ACHN (cell line): ENCODE measurements around the gene MIGA2.
"Not testable (repeated sequence)": the region's sequence is repeated elsewhere in the genome, so short reads cannot be mapped to it uniquely, and the experiment has no call there.

Experiments
- DNase-seq: peaks from one replicate; pipeline ENCODE4 v3.0.0-alpha.2; 2015
- in situ Hi-C: cut with HindIII; loops from 2 replicates; pipeline ENCODE4 v1.10.0; 2017; ENCODE audit warnings: low sequenced_read_pairs, low pct_ligation_motif_present, low pct_unique_long_range_greater_than_20kb

Gene MIGA2, protein sequence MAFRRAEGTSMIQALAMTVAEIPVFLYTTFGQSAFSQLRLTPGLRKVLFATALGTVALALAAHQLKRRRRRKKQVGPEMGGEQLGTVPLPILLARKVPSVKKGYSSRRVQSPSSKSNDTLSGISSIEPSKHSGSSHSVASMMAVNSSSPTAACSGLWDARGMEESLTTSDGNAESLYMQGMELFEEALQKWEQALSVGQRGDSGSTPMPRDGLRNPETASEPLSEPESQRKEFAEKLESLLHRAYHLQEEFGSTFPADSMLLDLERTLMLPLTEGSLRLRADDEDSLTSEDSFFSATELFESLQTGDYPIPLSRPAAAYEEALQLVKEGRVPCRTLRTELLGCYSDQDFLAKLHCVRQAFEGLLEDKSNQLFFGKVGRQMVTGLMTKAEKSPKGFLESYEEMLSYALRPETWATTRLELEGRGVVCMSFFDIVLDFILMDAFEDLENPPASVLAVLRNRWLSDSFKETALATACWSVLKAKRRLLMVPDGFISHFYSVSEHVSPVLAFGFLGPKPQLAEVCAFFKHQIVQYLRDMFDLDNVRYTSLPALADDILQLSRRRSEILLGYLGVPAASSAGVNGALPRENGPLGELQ

DNA sequence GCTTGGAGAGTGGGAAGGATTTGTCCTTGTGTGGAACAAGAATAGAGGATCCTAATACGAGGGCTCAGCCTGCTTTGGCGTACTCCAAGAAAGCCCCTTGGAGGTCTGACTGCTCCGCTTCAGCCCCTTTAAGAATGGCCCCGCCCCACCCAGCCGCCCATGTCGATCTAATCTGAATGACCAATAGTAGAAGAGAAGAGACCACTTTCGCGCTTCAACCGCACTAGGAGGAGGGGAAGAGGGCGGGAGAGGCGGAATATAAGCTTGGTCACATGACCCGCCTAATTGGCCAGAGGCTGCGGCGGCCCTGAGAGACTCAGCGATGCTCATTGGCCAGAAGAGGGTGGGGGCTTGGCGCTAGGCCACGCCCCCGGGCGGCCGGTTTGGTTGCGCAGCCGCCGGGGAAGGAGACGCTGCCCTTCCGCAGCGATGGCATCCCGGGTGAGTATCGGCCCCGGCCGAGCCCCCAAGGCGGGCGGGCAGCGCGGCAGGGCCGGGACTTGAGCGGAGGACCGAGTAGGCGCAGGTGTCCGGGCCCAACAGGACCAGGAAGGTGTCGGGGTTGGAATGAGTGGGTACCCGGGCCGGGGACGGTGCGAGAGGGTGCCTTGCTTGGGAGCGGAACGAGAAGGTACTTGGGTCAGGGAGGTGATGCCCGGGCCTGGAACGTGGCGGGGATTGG is at the start of gene MIGA2:
TSS of gene MIGA2 (plus strand) at position 386 of the 682 bp plus-strand sequence. CDS start 3,969 bp downstream, outside the sequence.
- in situ Hi-C loops, result no loop called here
- DNase-seq, result peak; percentile 97

GRCh38 chr9:128986671-128987070 is 49.8 kb upstream of the MIGA2 start:
- in situ Hi-C loops, result no loop called here
- no peak for DNase-seq

DNA sequence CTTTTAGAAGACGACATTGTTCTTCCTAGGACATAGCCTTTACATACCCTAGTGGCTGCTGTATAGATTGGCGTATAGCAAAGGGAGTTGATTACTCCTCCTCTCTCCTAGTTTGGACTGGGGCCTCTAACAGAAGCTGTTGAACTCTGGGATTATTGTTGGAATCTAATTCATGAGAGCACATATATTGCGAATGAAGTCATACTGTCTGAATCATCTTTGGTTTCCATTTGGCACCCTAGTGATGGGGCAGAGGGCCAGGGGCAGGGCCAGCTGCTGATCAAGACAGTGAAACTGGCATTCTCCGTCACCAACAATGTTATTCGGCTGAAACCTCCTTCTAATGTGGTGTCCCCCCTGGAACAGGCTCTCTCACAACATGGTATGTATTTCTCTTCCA is 48.6 kb upstream of the MIGA2 start:
- in situ Hi-C loops, result no loop called here
- peak; percentile 86 for DNase-seq

GRCh38 chr9:128992995-128993394 is 43.4 kb upstream of the MIGA2 start:
- DNase-seq, result peak; percentile 7
- in situ Hi-C loops, result no loop called here

GRCh38 chr9:128995791-128996190 is 40.6 kb upstream of the MIGA2 start:
- DNase-seq, result no peak
- in situ Hi-C loops, result no loop called here

DNA sequence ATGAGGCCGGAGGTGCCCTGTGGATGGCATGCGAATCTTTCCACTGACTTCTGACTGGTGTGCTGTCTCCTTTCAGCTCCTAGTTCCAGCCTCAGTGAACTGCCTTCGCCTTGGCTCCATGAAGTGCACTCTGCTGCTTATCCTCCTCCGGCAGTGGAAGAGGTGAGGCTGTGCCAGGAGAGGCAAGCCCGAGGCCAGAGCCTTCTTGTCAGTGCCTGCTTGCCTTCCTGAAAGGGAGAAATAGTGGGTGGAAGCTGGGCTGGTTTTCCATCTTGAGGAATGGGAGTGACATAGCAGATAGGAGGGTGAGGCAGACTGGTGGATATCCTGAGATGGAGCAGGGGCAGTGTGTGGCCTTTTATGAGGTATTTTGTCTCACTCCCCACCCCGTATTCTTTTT is 38.0 kb upstream of the MIGA2 start:
- no peak for DNase-seq
- in situ Hi-C loops, result no loop called here

DNA sequence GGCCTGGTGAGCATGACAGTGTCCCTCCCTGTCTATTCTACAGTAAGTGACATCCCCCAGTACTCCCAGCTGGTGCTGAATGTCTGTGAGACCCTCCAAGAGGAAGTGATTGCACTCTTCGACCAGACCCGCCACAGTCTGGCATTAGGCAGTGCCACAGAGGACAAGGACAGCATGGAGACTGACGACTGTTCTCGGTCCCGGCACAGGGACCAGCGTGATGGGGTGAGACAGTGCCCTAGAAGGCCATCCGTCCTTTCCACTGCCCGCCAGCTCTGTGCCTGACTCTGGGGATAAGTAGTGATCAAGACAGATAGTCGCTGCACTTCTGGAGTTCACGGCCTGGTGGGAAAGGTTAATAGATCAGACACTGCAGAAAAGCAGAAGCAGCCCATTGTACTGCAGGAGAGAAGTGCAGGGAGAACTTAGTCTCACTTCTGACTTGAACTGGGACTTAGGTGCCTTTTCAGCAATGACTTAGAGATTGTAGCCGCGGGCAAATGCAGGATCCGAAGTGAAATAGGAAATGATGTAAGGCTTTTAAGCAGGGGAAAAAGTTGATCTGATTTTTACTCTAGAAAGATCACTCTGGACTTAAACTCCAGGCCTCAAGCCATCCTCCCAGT is 36.7 kb upstream of the MIGA2 start:
- no peak for DNase-seq
- in situ Hi-C loops, result no loop called here

- DNase-seq, result no peak
- in situ Hi-C loops, result no loop called here
Measured at GRCh38 chr9:129001504-129002325, 34.7 kb upstream of the MIGA2 start.

DNA sequence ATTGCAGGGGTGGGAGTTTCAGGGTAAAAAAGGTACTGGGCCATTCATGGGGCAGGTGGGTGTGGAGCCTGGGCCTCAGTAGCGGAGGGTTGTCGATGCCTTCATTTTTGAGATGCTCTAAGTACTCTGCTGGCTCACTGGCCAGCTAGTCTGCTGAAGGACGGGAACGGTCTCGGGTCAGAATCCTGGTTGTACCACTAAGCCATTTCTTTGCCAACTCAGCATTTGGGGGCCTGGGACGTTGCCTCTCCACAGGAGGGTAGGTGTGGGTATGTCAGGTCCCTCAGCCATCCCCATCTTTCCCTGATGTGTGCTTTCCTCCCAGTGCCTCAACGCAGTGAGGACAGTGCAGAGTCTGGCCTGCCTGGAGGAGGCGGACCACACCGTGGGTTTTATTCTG is 33.4 kb upstream of the MIGA2 start:
- DNase-seq, result no peak
- in situ Hi-C loops, result no loop called here

DNA sequence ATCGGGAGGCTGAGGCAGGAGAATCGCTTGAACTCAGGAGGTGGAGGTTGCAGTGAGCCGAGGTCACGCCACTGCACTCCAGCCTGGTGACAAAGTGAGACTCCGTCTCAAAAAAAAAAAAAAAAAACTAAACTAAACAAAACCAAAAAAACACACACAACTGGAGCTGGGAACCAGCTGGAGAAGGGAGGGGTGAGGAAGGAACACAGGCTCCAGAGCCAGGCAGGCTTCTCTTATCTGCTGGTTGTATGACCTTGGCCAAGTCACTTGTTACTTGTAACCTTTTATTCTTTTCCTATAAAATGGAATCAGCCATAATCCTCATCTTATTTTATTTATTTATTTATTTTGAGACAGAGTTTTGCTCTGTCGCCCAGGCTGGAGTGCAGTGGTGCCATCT is 32.3 kb upstream of the MIGA2 start:
- DNase-seq, in situ Hi-C loops: not testable (repeated sequence)

DNA sequence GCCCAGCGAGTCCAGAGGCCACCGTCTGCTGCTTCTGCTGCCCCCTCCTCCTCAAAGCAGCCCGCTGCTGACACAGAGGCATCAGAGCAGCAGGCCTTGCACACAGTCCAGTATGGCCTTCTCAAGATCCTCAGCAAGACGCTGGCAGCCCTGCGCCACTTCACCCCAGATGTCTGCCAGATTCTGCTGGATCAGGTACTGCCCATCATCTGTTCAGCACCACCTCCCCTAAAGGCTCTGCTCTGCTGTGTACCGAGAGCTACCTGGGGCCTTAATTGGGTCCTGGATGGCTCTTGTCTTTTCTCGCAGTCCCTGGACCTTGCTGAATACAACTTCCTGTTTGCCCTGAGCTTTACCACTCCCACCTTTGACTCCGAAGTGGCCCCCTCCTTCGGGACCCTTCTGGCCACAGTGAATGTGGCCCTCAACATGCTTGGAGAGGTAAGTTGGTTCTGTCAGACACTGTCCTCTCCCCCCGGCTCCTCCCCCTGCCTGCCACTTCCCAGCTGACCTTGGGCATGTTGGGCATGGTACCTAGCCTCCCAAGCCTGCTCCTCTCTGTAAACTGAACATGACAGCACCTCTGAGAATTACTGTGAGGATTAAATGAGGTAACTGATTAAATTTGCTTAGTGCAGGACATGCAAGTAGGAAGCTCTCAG is 31.0 kb upstream of the MIGA2 start:
- in situ Hi-C loops, result no loop called here

GRCh38 chr9:129006328-129007034 is 29.9 kb upstream of the MIGA2 start:
- in situ Hi-C loops, result no loop called here

More for the DNA sequence above, 31.0 kb upstream of the MIGA2 start:
- DNase-seq, result no peak

GRCh38 chr9:129007035-129007765 is 29.2 kb upstream of the MIGA2 start:
- no peak for DNase-seq
- in situ Hi-C loops, result no loop called here

More at GRCh38 chr9:129006328-129007034, 29.9 kb upstream of the MIGA2 start:
- peak; percentile 77 for DNase-seq

GRCh38 chr9:129007766-129008468 is 28.5 kb upstream of the MIGA2 start:
- DNase-seq, result no peak
- in situ Hi-C loops, result no loop called here

DNA sequence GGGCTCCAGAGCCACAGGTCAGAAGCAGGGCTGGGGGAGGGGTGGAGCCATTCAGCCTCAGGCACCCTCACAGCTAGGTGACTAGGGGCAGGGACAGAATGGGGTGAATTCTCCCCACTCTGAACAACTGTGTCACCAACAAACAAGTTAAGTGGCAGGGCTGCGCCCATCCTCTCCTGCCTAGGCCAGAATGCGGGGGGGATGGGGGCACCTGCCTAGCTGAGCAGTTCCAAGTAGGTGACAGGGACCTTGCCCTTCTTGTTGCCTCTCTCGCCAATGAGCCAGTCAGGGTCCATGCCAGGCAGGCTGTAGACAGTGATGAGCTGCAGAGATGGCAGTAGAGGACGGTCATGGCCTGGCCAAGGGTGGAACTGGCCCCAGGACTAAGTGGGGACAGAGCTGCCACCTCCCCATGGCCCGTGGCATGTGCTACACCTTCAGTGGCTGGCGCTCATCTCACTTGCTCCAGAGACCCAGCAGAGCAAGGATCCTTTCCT is 27.9 kb upstream of the MIGA2 start:
- DNase-seq, result no peak
- in situ Hi-C loops, result no loop called here

GRCh38 chr9:129008986-129009583 is 27.3 kb upstream of the MIGA2 start:
- in situ Hi-C loops, result no loop called here
- DNase-seq, result no peak
